ENCODE measurements around the gene CCDC188. TPM values are rescaled to one million over a fixed set of nuclear protein-coding genes. Genes with fewer than 3 reads are reported as not detected.

CCDC188 gene
- total and polyA plus RNA-seq, 2 of the 4 experiments (the other 2 are of a cell fraction) = 0.10 TPM; not detected in 1

DNA sequence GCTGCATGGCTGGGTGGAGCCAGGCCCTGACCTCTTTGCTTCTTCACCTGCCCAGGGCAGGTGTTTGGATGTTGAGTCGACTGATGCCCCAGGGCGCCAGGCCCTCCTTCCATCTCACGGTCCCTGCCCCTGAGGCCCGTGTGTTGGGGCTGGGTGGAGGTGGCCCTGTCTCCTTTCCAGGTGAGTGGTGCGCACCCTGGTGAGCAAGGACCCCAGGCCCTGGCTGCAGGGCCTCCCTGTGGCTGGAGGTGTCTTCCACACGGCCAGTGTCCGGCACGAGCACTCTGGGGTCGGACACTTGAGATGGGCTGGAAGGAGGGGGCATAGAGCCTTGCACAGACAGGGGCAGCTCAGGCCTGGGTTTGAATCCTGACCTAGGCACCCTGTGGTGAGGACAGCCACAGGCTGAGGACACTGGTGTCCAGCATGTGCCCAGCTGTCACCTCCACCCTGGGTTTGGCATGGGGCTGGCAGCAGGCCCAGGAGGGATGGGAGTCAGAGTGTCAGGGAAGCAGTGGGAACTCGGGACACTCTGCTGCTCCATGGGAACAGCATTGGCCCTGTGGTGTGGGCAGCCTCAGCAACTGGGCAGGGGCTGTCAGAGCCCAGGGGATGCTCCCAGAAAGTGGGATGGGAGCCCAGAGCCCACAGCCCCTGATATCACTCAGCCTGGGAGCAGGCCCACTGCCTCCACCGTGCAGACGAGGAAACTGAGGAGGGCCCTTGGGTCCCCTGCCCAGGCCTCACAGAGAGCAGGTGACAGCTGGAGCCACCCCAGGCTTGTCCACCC is 37.1 kb upstream of the CCDC188 start:
- CTCF ChIA-PET = no interaction called here
- H3K9ac ChIP-seq (ENCODE audit: low read depth, low read length) = no peak overlapping the region

More for the DNA sequence above, 37.1 kb upstream of the CCDC188 start:
- no peak for ATAC-seq (ENCODE audit: low read depth)
- DNase-seq = no peak
- no peak overlapping the region for H4K8ac ChIP-seq (ENCODE audit: low read depth in 2 of 2, low read length in 2 of 2)
- TF ChIP-seq NFE2L2 (IDR thresholded peaks at IDR 0.05; ENCODE audit: low read depth, low read length) (no peak), MAZ (IDR thresholded peaks at IDR 0.05; ENCODE audit: borderline replicate concordance, low read depth, low read length) (no peak), FOS (IDR thresholded peaks at IDR 0.05; ENCODE audit: low read depth, low read length) (no peak), BHLHE40 (IDR thresholded peaks at IDR 0.05; ENCODE audit: low read depth, low read length) (no peak), CHD1 (IDR thresholded peaks at IDR 0.05; ENCODE audit: low read depth, low read length) (no peak), SMC3 (IDR thresholded peaks at IDR 0.05; ENCODE audit: low read depth, low read length) (no peak), RFX5 (IDR thresholded peaks at IDR 0.05; ENCODE audit: low read depth, low read length) (no peak), RCOR1 (IDR thresholded peaks at IDR 0.05; ENCODE audit: insufficient replicate concordance, low read length) (no peak), MXI1 (IDR thresholded peaks at IDR 0.05; ENCODE audit: borderline replicate concordance, low read depth, low read length) (no peak), MAFK (IDR thresholded peaks at IDR 0.05; ENCODE audit: low read depth, low read length) (no peak), POLR2A (IDR thresholded peaks at IDR 0.05; ENCODE audit: low read depth, low read length) (no peak), RAD21 (IDR thresholded peaks at IDR 0.05; ENCODE audit: low read length) (no peak), CEBPB (IDR thresholded peaks at IDR 0.05; ENCODE audit: low read depth, low read length) (no peak)
- TF ChIP-seq, protein P1, sequence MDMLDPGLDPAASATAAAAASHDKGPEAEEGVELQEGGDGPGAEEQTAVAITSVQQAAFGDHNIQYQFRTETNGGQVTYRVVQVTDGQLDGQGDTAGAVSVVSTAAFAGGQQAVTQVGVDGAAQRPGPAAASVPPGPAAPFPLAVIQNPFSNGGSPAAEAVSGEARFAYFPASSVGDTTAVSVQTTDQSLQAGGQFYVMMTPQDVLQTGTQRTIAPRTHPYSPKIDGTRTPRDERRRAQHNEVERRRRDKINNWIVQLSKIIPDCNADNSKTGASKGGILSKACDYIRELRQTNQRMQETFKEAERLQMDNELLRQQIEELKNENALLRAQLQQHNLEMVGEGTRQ (IDR thresholded peaks at IDR 0.05; ENCODE audit: low read depth, low read length) = no peak
- TF ChIP-seq, protein P2, sequence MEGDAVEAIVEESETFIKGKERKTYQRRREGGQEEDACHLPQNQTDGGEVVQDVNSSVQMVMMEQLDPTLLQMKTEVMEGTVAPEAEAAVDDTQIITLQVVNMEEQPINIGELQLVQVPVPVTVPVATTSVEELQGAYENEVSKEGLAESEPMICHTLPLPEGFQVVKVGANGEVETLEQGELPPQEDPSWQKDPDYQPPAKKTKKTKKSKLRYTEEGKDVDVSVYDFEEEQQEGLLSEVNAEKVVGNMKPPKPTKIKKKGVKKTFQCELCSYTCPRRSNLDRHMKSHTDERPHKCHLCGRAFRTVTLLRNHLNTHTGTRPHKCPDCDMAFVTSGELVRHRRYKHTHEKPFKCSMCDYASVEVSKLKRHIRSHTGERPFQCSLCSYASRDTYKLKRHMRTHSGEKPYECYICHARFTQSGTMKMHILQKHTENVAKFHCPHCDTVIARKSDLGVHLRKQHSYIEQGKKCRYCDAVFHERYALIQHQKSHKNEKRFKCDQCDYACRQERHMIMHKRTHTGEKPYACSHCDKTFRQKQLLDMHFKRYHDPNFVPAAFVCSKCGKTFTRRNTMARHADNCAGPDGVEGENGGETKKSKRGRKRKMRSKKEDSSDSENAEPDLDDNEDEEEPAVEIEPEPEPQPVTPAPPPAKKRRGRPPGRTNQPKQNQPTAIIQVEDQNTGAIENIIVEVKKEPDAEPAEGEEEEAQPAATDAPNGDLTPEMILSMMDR (conservative IDR thresholded peaks at IDR 0.05; ENCODE audit: low read depth, low read length) = no peak
- TF ChIP-seq, protein P3, sequence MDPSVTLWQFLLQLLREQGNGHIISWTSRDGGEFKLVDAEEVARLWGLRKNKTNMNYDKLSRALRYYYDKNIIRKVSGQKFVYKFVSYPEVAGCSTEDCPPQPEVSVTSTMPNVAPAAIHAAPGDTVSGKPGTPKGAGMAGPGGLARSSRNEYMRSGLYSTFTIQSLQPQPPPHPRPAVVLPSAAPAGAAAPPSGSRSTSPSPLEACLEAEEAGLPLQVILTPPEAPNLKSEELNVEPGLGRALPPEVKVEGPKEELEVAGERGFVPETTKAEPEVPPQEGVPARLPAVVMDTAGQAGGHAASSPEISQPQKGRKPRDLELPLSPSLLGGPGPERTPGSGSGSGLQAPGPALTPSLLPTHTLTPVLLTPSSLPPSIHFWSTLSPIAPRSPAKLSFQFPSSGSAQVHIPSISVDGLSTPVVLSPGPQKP (IDR thresholded peaks at IDR 0.05; ENCODE audit: borderline replicate concordance, low read depth, low read length) = no peak
- H3K23ac ChIP-seq (ENCODE audit: low read depth, low read length) = no peak overlapping the region
- no peak overlapping the region for H4K5ac ChIP-seq (ENCODE audit: low read depth, low read length)
- no peak overlapping the region for H3K14ac ChIP-seq (replicated peaks; ENCODE audit: low read depth, low read length)
- H4K91ac ChIP-seq (ENCODE audit: insufficient read depth, low read depth, low read length) = no peak overlapping the region
- H3K56ac ChIP-seq (ENCODE audit: extremely low read depth, insufficient read depth, low read length) = no peak overlapping the region
- peaks cover 36% of the 10 kb centered on the region for H3K27me3 ChIP-seq (ENCODE audit: control insufficient read depth, insufficient read depth, low read length)
- no peak overlapping the region for H2AK5ac ChIP-seq (ENCODE audit: low read depth, low read length)
- no peak overlapping the region for H2BK120ac ChIP-seq (ENCODE audit: low read depth, low read length)
- H3K4me2 ChIP-seq (ENCODE audit: low read depth, low read length) = no peak overlapping the region
- H3K27ac ChIP-seq (ENCODE audit: insufficient read depth, low read length) = no peak overlapping the region
- H2BK5ac ChIP-seq (ENCODE audit: low read depth, low read length, poor library complexity, severe bottlenecking) = no peak overlapping the region
- no peak overlapping the region for H3K4me3 ChIP-seq (ENCODE audit: insufficient read depth, low read depth, low read length)
- intact Hi-C loops (cut with micrococcal nuclease) (no loop called here), dilution Hi-C loops (cut with HindIII; ENCODE audit: low sequenced_read_pairs, unreplicated experiment) (no loop called here), in situ Hi-C loops (cut with MboI; ENCODE audit: low sequenced_read_pairs) (no loop called here)
- no peaks in the 10 kb centered on the region for H3K9me3 ChIP-seq (ENCODE audit: control insufficient read depth, insufficient read depth, low read length)
- no peak overlapping the region for H2AK9ac ChIP-seq (replicated peaks; ENCODE audit: low read depth, low read length, poor library complexity)
- no peak overlapping the region for H3K4ac ChIP-seq (ENCODE audit: low read depth, low read length)
- H4K20me1 ChIP-seq (ENCODE audit: insufficient read depth, low read length) = no peaks in the 10 kb centered on the region
- H2BK20ac ChIP-seq (ENCODE audit: low read depth, low read length) = no peak overlapping the region
- no peak overlapping the region for H3K18ac ChIP-seq (ENCODE audit: low read depth, low read length)
- no peaks in the 10 kb centered on the region for H3K36me3 ChIP-seq (ENCODE audit: control insufficient read depth, insufficient read depth, low read length)
- H2BK15ac ChIP-seq (ENCODE audit: low read depth, low read length) = no peak overlapping the region
- POLR2A ChIA-PET (ENCODE audit: unreplicated experiment) = no interaction called here
- H3K9me1 ChIP-seq (ENCODE audit: insufficient read depth, low read length) = no peaks in the 10 kb centered on the region
- no peak overlapping the region for H2AFZ ChIP-seq (replicated peaks; ENCODE audit: low read length, poor library complexity)
- 85% methylated on average over 5 of the region's 12 CpGs; no CpG with 5 or more reads in 1 of the 2 experiments for WGBS, 2 experiments (ENCODE audit: extremely low coverage in 2 of 2, insufficient read length in 1 of 2)
- no peaks in the 10 kb centered on the region for H3K79me1 ChIP-seq (ENCODE audit: low read depth in 1 of 2, low read length in 2 of 2)
- BruUV-seq (replicated peaks) = no TSS peak
- H3K4me1 ChIP-seq (ENCODE audit: control insufficient read depth, insufficient read depth, low read length) = no peaks in the 10 kb centered on the region
